Neuronal stem cell (in vitro differentiated cells): Measurements from ENCODE around the gene SERPINA10.

ENCODE experiments used
- DNase-seq: peaks from one replicate; pipeline ENCODE4 v3.0.0-alpha.2; 2013; ENCODE audit warnings: low spot score
- H2AFZ ChIP-seq: one replicate; pipeline ENCODE4 v1.6.1; 2013; ENCODE audit warnings: mild to moderate bottlenecking, low read length, inconsistent platforms
- H2AK5ac ChIP-seq: 2 replicates; pipeline ENCODE4 v1.6.1; 2013; ENCODE audit warnings: low read depth, mild to moderate bottlenecking, inconsistent platforms, low read length, moderate library complexity, mixed read lengths
- H2BK120ac ChIP-seq: 2 replicates; pipeline ENCODE4 v1.6.1; 2013; ENCODE audit warnings: low read depth, mild to moderate bottlenecking, inconsistent platforms, low read length, moderate library complexity, mixed read lengths
- H2BK12ac ChIP-seq: one replicate; pipeline ENCODE4 v1.6.1; 2013; ENCODE audit warnings: low read length, inconsistent platforms
- H2BK15ac ChIP-seq: 2 replicates; pipeline ENCODE4 v1.6.1; 2013; ENCODE audit warnings: mild to moderate bottlenecking, low read length, inconsistent platforms, mixed read lengths
- H2BK5ac ChIP-seq: one replicate; pipeline ENCODE4 v1.6.1; 2013; ENCODE audit warnings: inconsistent platforms, mild to moderate bottlenecking, low read length, moderate library complexity
- H3K14ac ChIP-seq: one replicate; pipeline ENCODE4 v1.6.1; 2013; ENCODE audit warnings: low read length, inconsistent platforms
- H3K18ac ChIP-seq: 2 replicates; pipeline ENCODE4 v1.6.1; 2013; ENCODE audit warnings: low read length, inconsistent platforms
- H3K23ac ChIP-seq: 2 replicates; pipeline ENCODE4 v1.6.1; 2013; ENCODE audit warnings: low read depth, mild to moderate bottlenecking, mixed read lengths, low read length, inconsistent platforms; ENCODE audit not compliant: poor library complexity
- H3K27ac ChIP-seq: replicated peaks from 3 replicates; pipeline ENCODE4 v1.5.1; 2013; ENCODE audit warnings: low read length, inconsistent platforms
- H3K27me3 ChIP-seq, 3 experiments: 2 replicates each; pipeline ENCODE4 v1.6.1; 2013; ENCODE audit warnings: low read length in 3 of 3, mild to moderate bottlenecking in 2 of 3, inconsistent platforms in 1 of 3, low read depth in 1 of 3, mixed read lengths in 1 of 3, moderate library complexity in 1 of 3; ENCODE audit not compliant: control insufficient read depth in 3 of 3, insufficient read depth in 3 of 3
- H3K36me3 ChIP-seq, 2 donors: replicated peaks in 1 of 2; 2 replicates each; pipeline ENCODE4 v1.6.1; 2013; ENCODE audit warnings: low read length in 2 of 2; ENCODE audit not compliant: control insufficient read depth in 2 of 2, insufficient read depth in 2 of 2
- H3K4ac ChIP-seq: 2 replicates; pipeline ENCODE4 v1.6.1; 2013; ENCODE audit warnings: inconsistent platforms, mild to moderate bottlenecking, low read length, moderate library complexity
- H3K4me1 ChIP-seq, 2 donors: 1 replicate in 1 of 2; 2 replicates in 1 of 2; pipeline ENCODE4 v1.6.1; 2013; ENCODE audit warnings: low read length in 2 of 2, low read depth in 1 of 2; ENCODE audit not compliant: control insufficient read depth in 2 of 2, insufficient read depth in 1 of 2
- H3K4me2 ChIP-seq: one replicate; pipeline ENCODE4 v1.6.1; 2013; ENCODE audit warnings: mild to moderate bottlenecking, low read length, inconsistent platforms; ENCODE audit not compliant: insufficient read depth, poor library complexity, severe bottlenecking
- H3K4me3 ChIP-seq, 2 donors: 2 replicates each; pipeline ENCODE4 v1.5.1; 2013; ENCODE audit warnings: low read length in 2 of 2, mild to moderate bottlenecking in 2 of 2, inconsistent platforms in 1 of 2, moderate library complexity in 1 of 2
- H3K79me1 ChIP-seq: one replicate; pipeline ENCODE4 v1.6.1; 2013; ENCODE audit warnings: low read depth, mild to moderate bottlenecking, inconsistent platforms, low read length, moderate library complexity
- H3K9ac ChIP-seq: one replicate; pipeline ENCODE4 v1.6.1; 2013; ENCODE audit warnings: mild to moderate bottlenecking, low read depth, low read length, inconsistent platforms; ENCODE audit not compliant: poor library complexity
- H3K9me3 ChIP-seq, 2 donors: replicated peaks in 1 of 2; 2 replicates each; pipeline versions ENCODE3 to v1.6.1; 2013; ENCODE audit warnings: low read length in 2 of 2, mild to moderate bottlenecking in 2 of 2, inconsistent platforms in 1 of 2, low read depth in 1 of 2, mixed read lengths in 1 of 2, moderate library complexity in 1 of 2; ENCODE audit not compliant: control insufficient read depth in 2 of 2, insufficient read depth in 1 of 2
- H4K8ac ChIP-seq: one replicate; pipeline ENCODE4 v1.6.1; 2013; ENCODE audit warnings: low read depth, mild to moderate bottlenecking, inconsistent platforms, low read length, moderate library complexity
- H4K91ac ChIP-seq: one replicate; pipeline ENCODE4 v1.6.1; 2013; ENCODE audit warnings: low read length, low read depth, mild to moderate bottlenecking, inconsistent platforms; ENCODE audit not compliant: poor library complexity
- whole genome bisulfite sequencing, 2 donors: extraction: QIAGEN DNeasy Blood & Tissue Kit; methylation state at CpG; one replicate each; pipeline ENCODE4 v1.1.7; 2013; ENCODE audit warnings: missing lambda C conversion rate in 2 of 2, mixed read lengths in 1 of 2; ENCODE audit not compliant: insufficient read length in 2 of 2, insufficient replicate concordance in 1 of 2; ENCODE audit errors: extremely low coverage in 2 of 2; 5-methylcytosine and 5-hydroxymethylcytosine counted together

The SERPINA10 gene

GRCh38 chr14:94307410-94307992, 14.4 kb upstream of the SERPINA10 start:
- Histone ChIP-seq H2BK15ac (no peak overlapping the region), H3K27ac (no peak overlapping the region), H3K27me3 (no peaks in the 10 kb centered on the region), H3K36me3 (no peaks in the 10 kb centered on the region), H3K9me3 (peaks cover 0 to 9% of the 10 kb centered on the region in 2 donors), H3K23ac (no peak overlapping the region), H4K8ac (no peak overlapping the region), H2AK5ac (no peak overlapping the region), H3K9ac (no peak overlapping the region), H2BK12ac (no peak overlapping the region), H3K14ac (no peak overlapping the region), H2BK120ac (no peak overlapping the region), H3K79me1 (no peaks in the 10 kb centered on the region), H2AFZ (no peak overlapping the region), H3K4me2 (no peak overlapping the region), H3K18ac (no peak overlapping the region), H3K4ac (no peak overlapping the region), H2BK5ac (no peak overlapping the region), H4K91ac (no peak overlapping the region), H3K4me3 (no peak overlapping the region), H3K4me1 (peaks cover 0 to 5% of the 10 kb centered on the region in 2 donors)
- WGBS, 2 donors = no CpG with 5 or more reads among the region's 5 CpGs
- no peak for DNase-seq

- H3K27ac ChIP-seq = no peak overlapping the region
- no peak for DNase-seq
- WGBS, 2 donors = no CpG with 5 or more reads among the region's 12 CpGs
- no peak overlapping the region for H4K91ac ChIP-seq
- H2AFZ ChIP-seq = no peak overlapping the region
- no peaks in the 10 kb centered on the region for H3K79me1 ChIP-seq
- H3K9me3 ChIP-seq = peaks cover 0 to 9% of the 10 kb centered on the region in 2 donors
- H3K14ac ChIP-seq = no peak overlapping the region
- H3K4me2 ChIP-seq = no peak overlapping the region
- H3K4ac ChIP-seq = no peak overlapping the region
- no peak overlapping the region for H3K4me3 ChIP-seq
- no peak overlapping the region for H2BK120ac ChIP-seq
- H3K23ac ChIP-seq = no peak overlapping the region
- H2BK15ac ChIP-seq = no peak overlapping the region
- H3K18ac ChIP-seq = no peak overlapping the region
- H2BK12ac ChIP-seq = no peak overlapping the region
- H3K36me3 ChIP-seq = no peaks in the 10 kb centered on the region
- no peaks in the 10 kb centered on the region for H3K27me3 ChIP-seq
- no peak overlapping the region for H2AK5ac ChIP-seq
- H4K8ac ChIP-seq = no peak overlapping the region
- H2BK5ac ChIP-seq = no peak overlapping the region
- H3K4me1 ChIP-seq = peaks cover 0 to 5% of the 10 kb centered on the region in 2 donors
- H3K9ac ChIP-seq = no peak overlapping the region
Measured at GRCh38 chr14:94306047-94306978, 13.2 kb upstream of the SERPINA10 start.

- H3K9ac ChIP-seq = no peak overlapping the region
- no peak overlapping the region for H3K27ac ChIP-seq
- H3K23ac ChIP-seq = no peak overlapping the region
- H2BK5ac ChIP-seq = no peak overlapping the region
- no peak overlapping the region for H2BK15ac ChIP-seq
- H4K91ac ChIP-seq = no peak overlapping the region
- H2AK5ac ChIP-seq = no peak overlapping the region
- no peak overlapping the region for H3K4ac ChIP-seq
- no peaks in the 10 kb centered on the region for H3K36me3 ChIP-seq
- no peak for DNase-seq
- H3K4me3 ChIP-seq = no peak overlapping the region
- H3K18ac ChIP-seq = no peak overlapping the region
- H3K4me1 ChIP-seq = peaks cover 0 to 5% of the 10 kb centered on the region in 2 donors
- H3K4me2 ChIP-seq = no peak overlapping the region
- H2BK12ac ChIP-seq = no peak overlapping the region
- H4K8ac ChIP-seq = no peak overlapping the region
- no peak overlapping the region for H2BK120ac ChIP-seq
- no peak overlapping the region for H3K14ac ChIP-seq
- H3K27me3 ChIP-seq = no peaks in the 10 kb centered on the region
- no CpG with 5 or more reads among the region's 2 CpGs for WGBS, 2 donors
- no peaks in the 10 kb centered on the region for H3K79me1 ChIP-seq
- H2AFZ ChIP-seq = no peak overlapping the region
- H3K9me3 ChIP-seq = peaks cover 0 to 9% of the 10 kb centered on the region in 2 donors
Measured at GRCh38 chr14:94305620-94306019, 12.6 kb upstream of the SERPINA10 start.

DNA sequence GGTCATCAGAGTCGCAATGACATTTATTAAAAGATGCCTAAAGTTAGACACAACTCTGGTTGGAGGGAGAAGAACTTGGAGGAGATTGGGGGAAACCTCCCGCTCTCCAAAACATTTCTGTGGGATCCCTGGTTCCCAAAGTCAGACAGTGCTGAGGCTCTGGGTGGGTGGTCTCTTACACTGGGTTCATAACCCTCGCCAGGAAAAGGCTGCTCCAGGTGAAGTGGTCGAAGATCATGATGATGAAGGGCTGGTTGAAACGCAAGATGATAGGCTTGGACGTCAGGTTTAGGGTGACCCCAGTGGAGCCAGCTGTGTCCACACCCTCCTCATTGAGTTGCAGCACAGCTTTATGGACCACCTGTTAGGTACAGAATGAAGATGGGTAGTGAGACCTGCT, 11.2 kb upstream of the SERPINA10 start:
- Histone ChIP-seq H2AFZ (no peak overlapping the region), H4K91ac (no peak overlapping the region), H3K14ac (no peak overlapping the region), H2BK12ac (no peak overlapping the region), H3K4me1 (peaks cover 0 to 5% of the 10 kb centered on the region in 2 donors), H3K9me3 (peaks cover 0 to 7% of the 10 kb centered on the region in 2 donors), H2BK120ac (no peak overlapping the region), H3K9ac (no peak overlapping the region), H3K4ac (no peak overlapping the region), H2BK5ac (no peak overlapping the region), H3K79me1 (no peaks in the 10 kb centered on the region), H3K18ac (no peak overlapping the region), H3K27ac (no peak overlapping the region), H4K8ac (no peak overlapping the region), H3K36me3 (no peaks in the 10 kb centered on the region), H3K23ac (no peak overlapping the region), H3K4me2 (no peak overlapping the region), H2AK5ac (no peak overlapping the region), H2BK15ac (no peak overlapping the region), H3K27me3 (no peaks in the 10 kb centered on the region), H3K4me3 (no peak overlapping the region)
- DNase-seq = no peak
- WGBS, 2 donors = no CpG with 5 or more reads among the region's 6 CpGs
